OCI-LY7 (cell line): ENCODE data around the gene C20orf96. TPM values are rescaled to one million over a fixed set of nuclear protein-coding genes. Genes with fewer than 3 reads are reported as not detected.

Experiments used
- BruUV-seq: library from RNA; stranded (reverse); fragments of 400-500 nt; replicated peaks from 2 replicates; lab custom pipeline; 2021; lab: Mats Ljungman, UMichigan
- CTCF ChIA-PET: fragments of 300-600 bp; sonication (Branson Sonifier 250); formaldehyde crosslinking; loops from one replicate; lab custom pipeline; 2022; ENCODE audit warnings: antibody characterized with exemption; ENCODE audit not compliant: unreplicated experiment; lab: Charles Lee
- POLR2A ChIA-PET: fragments of 300-600 bp; sonication (Branson Sonifier 250); formaldehyde crosslinking; loops from one replicate; lab custom pipeline; 2022; ENCODE audit warnings: antibody characterized with exemption; lab: Charles Lee
- DNase-seq: peaks from one replicate; pipeline ENCODE4 v3.0.0-alpha.2; 2015; ENCODE audit warnings: low spot score
- H2AFZ ChIP-seq: fragments of 200-600 bp; sonication (generic), shearing (Covaris generic); 2 replicates; pipeline ENCODE4 v1.6.1; 2014; ENCODE audit warnings: mild to moderate bottlenecking, antibody characterized with exemption, low read length, moderate library complexity
- H3K27ac ChIP-seq: fragments of 200-600 bp; sonication (generic); 2 replicates; pipeline ENCODE4 v1.5.1; 2014; ENCODE audit warnings: mixed run types, low read depth, mild to moderate bottlenecking, moderate library complexity, low read length, inconsistent platforms; ENCODE audit not compliant: poor library complexity, severe bottlenecking
- H3K36me3 ChIP-seq: fragments of 200-600 bp; sonication (generic); 2 replicates; pipeline ENCODE4 v1.6.1; 2014; ENCODE audit warnings: mild to moderate bottlenecking, antibody characterized with exemption, low read length, moderate library complexity, mixed read lengths; ENCODE audit not compliant: insufficient read depth
- H3K4me1 ChIP-seq: fragments of 200-600 bp; sonication (generic); 2 replicates; pipeline ENCODE4 v1.5.1; 2014; ENCODE audit warnings: mild to moderate bottlenecking, low read length; ENCODE audit not compliant: insufficient read depth, poor library complexity, severe bottlenecking
- H3K4me2 ChIP-seq: fragments of 200-600 bp; sonication (generic); 2 replicates; pipeline ENCODE4 v1.6.1; 2014; ENCODE audit warnings: mild to moderate bottlenecking, low read length
- H3K4me3 ChIP-seq: fragments of 200-600 bp; sonication (generic); 2 replicates; pipeline ENCODE4 v1.5.1; 2014; ENCODE audit warnings: mild to moderate bottlenecking, low read depth, low read length; ENCODE audit not compliant: poor library complexity, severe bottlenecking
- H3K79me2 ChIP-seq: fragments of 200-600 bp; sonication (generic); 2 replicates; pipeline ENCODE4 v1.6.1; 2016; ENCODE audit warnings: low read depth, mild to moderate bottlenecking, low read length, moderate library complexity, mixed read lengths; ENCODE audit not compliant: insufficient read depth
- H3K9me2 ChIP-seq: fragments of 200-600 bp; sonication (generic); 2 replicates; pipeline ENCODE4 v1.6.1; 2016; ENCODE audit warnings: mild to moderate bottlenecking, low read length, mixed read lengths; ENCODE audit not compliant: insufficient read depth
- H3K9me3 ChIP-seq: fragments of 200-600 bp; sonication (generic); 2 replicates; pipeline ENCODE4 v1.6.1; 2014; ENCODE audit warnings: mild to moderate bottlenecking, mixed run types, low read length, mixed read lengths
- H4K20me1 ChIP-seq: fragments of 200-600 bp; sonication (generic); 2 replicates; pipeline ENCODE4 v1.6.1; 2014; ENCODE audit warnings: mild to moderate bottlenecking, antibody characterized with exemption, low read length, moderate library complexity, mixed read lengths; ENCODE audit not compliant: insufficient read depth
- EZH2phosphoT487 ChIP-seq: fragments of 200-600 bp; sonication (generic); IDR thresholded peaks from 2 replicates; pipeline ENCODE4 v1.6.1; 2018; ENCODE audit warnings: low read depth, borderline replicate concordance, mild to moderate bottlenecking, mixed run types, antibody characterized with exemption, low read length, moderate library complexity, mixed read lengths
- intact Hi-C: fragments of 100-400 bp; cut with micrococcal nuclease; formaldehyde crosslinking; loops from one replicate; pipeline ENCODE4 v1.10.0; 2022; ENCODE audit not compliant: unreplicated experiment
- total RNA-seq, 2 experiments: library from RNA; depleted of rRNA in 1 of 2; stranded (reverse); fragments of >200 nt in 1 of 2; shearing (Covaris generic) in 1 of 2; gene quantifications; 2 replicates each; pipeline ENCODE4 v1.2.3, GENCODE V29; 2014 to 2022
- TF ChIP-seq, protein P1 (sequence below): fragments of 200-600 bp; sonication (generic); conservative IDR thresholded peaks from 2 replicates; pipeline ENCODE4 v1.5.1; 2014; ENCODE audit warnings: mild to moderate bottlenecking, antibody characterized with exemption, low read length, moderate library complexity, mixed read lengths

Gene C20orf96
- total RNA-seq, 2 experiments from 2014 or later = 2.6 to 13.1 TPM

DNA sequence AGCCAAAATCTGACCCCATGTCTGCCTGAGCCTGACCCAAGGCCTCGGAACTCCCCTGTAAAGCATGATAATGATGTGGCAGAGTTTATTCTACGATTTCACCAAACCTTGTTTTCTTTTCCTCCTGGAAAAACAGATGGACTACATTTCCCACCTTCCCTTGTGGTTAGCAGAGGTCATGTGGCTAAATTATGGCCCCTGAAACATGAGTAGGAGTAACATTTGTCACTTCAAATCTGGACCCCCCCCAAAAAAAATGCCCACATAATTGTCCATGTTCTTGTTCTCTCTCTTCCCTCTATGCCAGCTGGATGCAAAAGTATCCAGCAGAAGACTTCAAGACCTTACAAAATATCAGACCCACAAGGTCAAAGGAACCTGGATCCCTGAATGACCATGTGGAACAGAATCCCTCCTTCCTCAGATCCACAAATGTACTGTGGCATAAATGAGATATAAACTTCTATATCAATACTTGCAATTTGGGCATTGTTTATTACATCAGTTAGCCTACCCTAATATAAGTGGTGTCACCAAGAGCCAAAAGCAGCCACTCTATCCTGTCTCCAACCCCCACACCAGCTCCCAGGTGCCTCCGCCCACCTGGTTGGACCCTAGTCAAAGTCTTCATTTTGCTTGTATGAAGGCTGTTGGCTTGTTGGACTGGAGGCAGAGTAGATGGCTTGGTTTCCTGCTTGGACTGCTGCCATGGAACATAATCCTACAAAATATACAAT, 1.4 kb downstream of the C20orf96 start:
- POLR2A ChIA-PET = no interaction called here
- no peak for DNase-seq
- no peaks in the 10 kb centered on the region for H3K9me2 ChIP-seq
- H3K4me2 ChIP-seq = peak overlapping the region; percentile 74
- CTCF ChIA-PET = interaction anchor here (0.6 kb wide), 1 partner anchor 111 kb away, joined by 3 read pairs; no protein-coding TSS in a partner anchor
- intact Hi-C loops = no loop called here
- no peaks in the 10 kb centered on the region for H3K9me3 ChIP-seq
- H3K4me1 ChIP-seq = peaks cover 22% of the 10 kb centered on the region
- peak overlapping the region; percentile 71 for H3K4me3 ChIP-seq
- no peak overlapping the region; the same call in 1 of the 2 replicates for H2AFZ ChIP-seq
- TF ChIP-seq EZH2phosphoT487 = no peak
- TF ChIP-seq, protein P1, sequence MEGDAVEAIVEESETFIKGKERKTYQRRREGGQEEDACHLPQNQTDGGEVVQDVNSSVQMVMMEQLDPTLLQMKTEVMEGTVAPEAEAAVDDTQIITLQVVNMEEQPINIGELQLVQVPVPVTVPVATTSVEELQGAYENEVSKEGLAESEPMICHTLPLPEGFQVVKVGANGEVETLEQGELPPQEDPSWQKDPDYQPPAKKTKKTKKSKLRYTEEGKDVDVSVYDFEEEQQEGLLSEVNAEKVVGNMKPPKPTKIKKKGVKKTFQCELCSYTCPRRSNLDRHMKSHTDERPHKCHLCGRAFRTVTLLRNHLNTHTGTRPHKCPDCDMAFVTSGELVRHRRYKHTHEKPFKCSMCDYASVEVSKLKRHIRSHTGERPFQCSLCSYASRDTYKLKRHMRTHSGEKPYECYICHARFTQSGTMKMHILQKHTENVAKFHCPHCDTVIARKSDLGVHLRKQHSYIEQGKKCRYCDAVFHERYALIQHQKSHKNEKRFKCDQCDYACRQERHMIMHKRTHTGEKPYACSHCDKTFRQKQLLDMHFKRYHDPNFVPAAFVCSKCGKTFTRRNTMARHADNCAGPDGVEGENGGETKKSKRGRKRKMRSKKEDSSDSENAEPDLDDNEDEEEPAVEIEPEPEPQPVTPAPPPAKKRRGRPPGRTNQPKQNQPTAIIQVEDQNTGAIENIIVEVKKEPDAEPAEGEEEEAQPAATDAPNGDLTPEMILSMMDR = no peak
- no peaks in the 10 kb centered on the region for H3K36me3 ChIP-seq
- H3K79me2 ChIP-seq = no peaks in the 10 kb centered on the region
- no peak overlapping the region for H3K27ac ChIP-seq
- TSS peak; percentile 68 for BruUV-seq
- H4K20me1 ChIP-seq = no peaks in the 10 kb centered on the region

DNA sequence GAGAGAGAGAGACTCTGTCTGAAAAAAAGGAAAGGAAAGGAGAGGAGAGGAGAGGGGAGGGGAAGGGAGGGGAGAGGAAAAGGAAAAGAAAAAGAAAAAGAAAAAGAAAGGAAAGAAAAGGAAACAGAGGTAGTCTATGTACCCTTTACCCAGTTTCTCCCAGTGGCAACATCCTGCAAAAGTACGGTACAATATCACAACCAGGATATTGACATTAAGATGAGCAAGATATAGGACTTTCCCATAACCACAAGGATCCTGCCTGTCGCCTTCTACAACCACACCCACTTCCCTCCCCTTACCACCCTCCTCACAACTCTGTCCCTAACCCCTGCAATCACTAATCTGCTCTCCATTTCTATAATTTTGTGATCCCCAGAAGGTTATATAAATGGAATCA, 4.0 kb downstream of the C20orf96 start:
- H4K20me1 ChIP-seq = no peaks in the 10 kb centered on the region
- BruUV-seq = no TSS peak
- intact Hi-C loops = no loop called here

More for the DNA sequence above, 4.0 kb downstream of the C20orf96 start:
- CTCF ChIA-PET = no interaction called here
- peaks cover 16% of the 10 kb centered on the region for H3K4me1 ChIP-seq
- no peaks in the 10 kb centered on the region for H3K9me2 ChIP-seq
- no peaks in the 10 kb centered on the region for H3K79me2 ChIP-seq
- H3K36me3 ChIP-seq = no peaks in the 10 kb centered on the region
- no peak overlapping the region for H3K4me2 ChIP-seq
- no peaks in the 10 kb centered on the region for H3K9me3 ChIP-seq
- no peak overlapping the region for H3K4me3 ChIP-seq
- DNase-seq = no peak
- no peak overlapping the region for H2AFZ ChIP-seq
- POLR2A ChIA-PET = no interaction called here
- no peak overlapping the region for H3K27ac ChIP-seq
- TF ChIP-seq EZH2phosphoT487 = no peak
- TF ChIP-seq, protein P1 = no peak
